GM18907 (cell line): ENCODE measurements around the gene PFKL.
"Not testable (repeated sequence)": the region's sequence is repeated elsewhere in the genome, so short reads cannot be mapped to it uniquely, and the experiment has no call there.

ENCODE experiments used
- ATAC-seq: cut with Tn5 transposase; IDR thresholded peaks from one replicate; pipeline ENCODE4 v1.9.1; 2021; ENCODE audit warnings: mild to moderate bottlenecking, moderate library complexity; ENCODE audit not compliant: unreplicated experiment

Gene PFKL

DNA sequence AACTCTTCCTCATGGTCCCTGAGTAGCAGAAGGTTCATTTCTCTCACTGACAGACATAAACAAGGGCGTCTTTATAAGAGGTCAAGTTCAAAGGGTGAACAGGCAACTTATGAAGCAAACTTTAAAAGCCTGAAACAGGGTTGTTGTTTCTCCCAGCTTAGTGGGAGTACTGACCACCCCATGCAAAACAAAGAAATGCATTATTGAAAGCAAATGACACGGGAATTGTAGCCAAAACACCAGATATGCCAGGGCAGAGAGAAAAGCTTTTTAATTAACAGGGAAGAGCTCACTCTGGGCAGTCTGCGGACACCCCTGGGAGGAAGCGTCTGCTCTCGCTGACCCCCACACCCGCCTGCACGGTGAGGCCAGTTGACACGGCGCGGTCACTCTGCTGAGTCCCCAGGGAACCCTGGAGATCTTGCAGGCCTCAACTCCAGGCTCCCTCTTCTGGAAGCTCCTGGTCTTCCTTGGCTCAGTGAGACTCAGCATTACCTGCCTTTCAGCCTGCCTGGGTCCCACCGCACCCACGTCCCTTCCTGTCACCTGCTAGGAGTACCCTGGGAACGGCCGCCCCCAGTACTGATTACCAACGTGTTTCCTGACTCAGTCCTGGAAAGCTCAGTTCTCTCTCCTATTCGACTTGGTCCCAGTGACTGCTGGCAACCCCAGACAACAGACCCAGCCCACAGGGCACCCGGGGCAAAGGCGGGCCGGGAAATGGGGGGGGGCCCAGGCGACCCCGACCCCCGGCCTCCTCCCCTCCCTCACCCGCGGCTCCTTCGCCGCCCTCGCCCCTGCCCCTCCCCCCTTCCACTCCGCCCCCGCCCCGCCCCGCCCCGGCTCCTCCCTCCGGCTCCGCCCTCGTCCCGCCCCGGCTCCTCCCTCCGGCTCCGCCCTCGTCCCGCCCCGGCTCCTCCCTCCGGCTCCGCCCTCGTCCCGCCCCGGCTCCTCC lies 38.4 kb downstream of the PFKL start:
- ATAC-seq = no peak

GRCh38 chr21:44338971-44339910 lies 39.4 kb downstream of the PFKL start, which contains the start of gene CFAP410:
TSS of gene CFAP410 (minus strand) at chr21:44339390. CDS start at chr21:44339194, 196 bp downstream.
- ATAC-seq = peak; percentile 81

- ATAC-seq = not testable (repeated sequence)
These were observed 42.0 kb downstream of the PFKL start for GRCh38 chr21:44341726-44342458.

DNA sequence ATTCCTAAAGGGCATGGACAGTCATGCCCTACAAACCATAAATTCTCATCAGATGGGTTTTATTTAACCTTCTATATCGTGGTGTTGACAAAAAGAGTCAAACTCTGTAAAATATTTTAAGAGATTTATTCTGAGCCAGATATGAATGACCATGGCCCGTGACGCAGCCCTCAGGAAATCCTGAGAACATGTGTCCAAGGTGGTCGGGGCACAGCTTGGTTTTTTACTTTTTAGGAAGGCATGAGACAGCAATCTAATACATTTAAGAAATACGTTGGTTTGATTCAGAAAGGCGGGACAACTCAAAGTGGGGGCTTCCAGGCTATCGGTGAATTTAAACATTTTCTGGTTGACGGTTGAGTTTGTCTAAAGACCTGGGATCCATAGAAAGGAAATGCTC lies 43.1 kb downstream of the PFKL start:
- ATAC-seq = not testable (repeated sequence)

- no peak for ATAC-seq
These were observed 44.8 kb downstream of the PFKL start for GRCh38 chr21:44344541-44345183.

DNA sequence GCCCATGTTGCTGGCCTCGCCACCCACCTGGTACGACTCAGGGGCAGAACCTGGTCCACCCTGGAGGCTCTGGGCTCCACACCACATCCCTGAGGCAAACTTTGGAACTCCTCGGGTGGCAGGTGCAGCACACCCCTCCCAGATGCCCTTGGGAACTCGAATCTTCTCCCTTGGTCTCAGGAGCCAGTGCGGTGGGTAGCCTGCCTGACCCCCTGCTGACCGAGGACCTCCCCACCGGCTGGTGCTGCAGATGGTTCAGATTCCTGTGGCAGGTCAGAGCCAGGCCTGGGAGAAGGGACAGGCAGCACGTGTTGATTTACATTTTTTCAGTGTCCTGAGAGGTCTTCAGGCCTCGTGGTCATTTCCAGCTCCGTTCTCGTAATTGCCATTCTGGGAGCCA lies 45.6 kb downstream of the PFKL start:
- ATAC-seq = no peak

- no peak for ATAC-seq
These were observed 48.1 kb downstream of the PFKL start for GRCh38 chr21:44347911-44348451.

- no peak for ATAC-seq
These were observed 49.0 kb downstream of the PFKL start for GRCh38 chr21:44348861-44349260.

DNA sequence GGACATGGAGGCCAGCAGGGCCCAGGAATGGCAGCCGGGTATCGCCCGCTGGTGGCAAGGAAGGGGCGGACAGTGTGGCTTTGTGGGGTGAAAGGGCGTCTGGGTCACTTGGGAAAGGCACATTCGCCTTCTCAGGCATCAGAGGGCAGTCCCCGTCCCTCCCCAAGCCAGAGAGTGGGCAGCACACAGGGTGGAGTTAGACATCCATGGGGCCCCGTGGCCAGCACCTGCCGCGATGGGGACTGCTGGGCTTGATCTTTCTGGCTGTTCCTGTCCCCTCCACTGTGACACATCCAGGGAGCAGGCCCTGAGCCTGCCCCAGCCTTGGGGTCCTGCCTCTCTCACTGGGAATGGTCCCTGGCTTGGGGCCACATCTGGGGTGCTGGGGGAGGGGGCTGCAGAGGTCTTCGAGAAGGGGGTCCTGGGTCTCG lies 49.6 kb downstream of the PFKL start:
- no peak for ATAC-seq

DNA sequence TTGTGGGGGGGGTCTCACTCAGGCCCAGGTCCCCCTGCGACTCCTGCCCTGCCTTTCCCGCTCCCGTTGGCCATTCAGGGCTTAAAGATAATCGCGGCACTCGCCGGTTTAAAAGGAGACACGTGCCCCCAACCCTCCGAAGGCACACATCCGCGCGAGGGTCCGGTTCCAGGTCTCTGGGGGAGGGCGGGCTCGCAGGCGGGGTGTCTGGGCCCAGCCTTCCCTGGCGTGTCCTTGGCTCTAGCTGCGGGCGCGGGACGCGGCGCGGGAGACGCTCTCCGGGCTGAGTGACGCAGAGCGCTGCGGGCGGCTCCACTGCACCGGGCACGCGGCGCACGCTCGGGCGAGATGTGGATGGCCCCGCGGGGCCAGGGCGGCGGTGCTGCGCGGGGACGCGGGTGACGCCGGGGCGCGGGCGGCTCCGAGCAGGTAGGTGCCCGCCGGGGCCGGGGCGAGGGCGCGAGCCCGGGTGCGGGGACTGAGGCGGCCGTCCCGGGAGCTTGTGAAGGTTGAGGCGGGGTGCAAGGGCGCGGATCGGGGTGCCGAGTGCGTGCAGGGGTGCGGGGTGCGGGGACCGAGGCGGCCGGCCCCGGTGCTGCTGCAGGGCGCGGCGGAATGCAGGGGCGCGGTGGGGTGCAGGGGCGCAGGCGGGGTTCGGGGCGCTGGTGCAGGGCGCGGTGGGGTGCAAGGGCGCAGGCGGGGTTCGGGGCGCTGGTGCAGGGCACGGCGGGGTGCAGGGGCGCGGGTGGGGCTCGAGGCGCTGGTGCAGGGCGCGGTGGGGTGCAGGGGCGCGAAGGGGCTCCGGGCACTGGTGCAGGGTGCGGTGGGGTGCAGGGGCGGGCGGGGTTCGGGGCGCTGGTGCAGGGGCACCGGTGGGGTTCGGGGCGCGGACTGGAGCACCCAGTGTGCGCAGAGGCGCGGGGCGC lies 50.3 kb downstream of the PFKL start:
- no peak for ATAC-seq

GRCh38 chr21:44350773-44351481 lies 51.1 kb downstream of the PFKL start:
- ATAC-seq = no peak

- no peak for ATAC-seq
These were observed 51.8 kb downstream of the PFKL start for GRCh38 chr21:44351535-44352252.

GRCh38 chr21:44352253-44352860 lies 52.5 kb downstream of the PFKL start:
- no peak for ATAC-seq

DNA sequence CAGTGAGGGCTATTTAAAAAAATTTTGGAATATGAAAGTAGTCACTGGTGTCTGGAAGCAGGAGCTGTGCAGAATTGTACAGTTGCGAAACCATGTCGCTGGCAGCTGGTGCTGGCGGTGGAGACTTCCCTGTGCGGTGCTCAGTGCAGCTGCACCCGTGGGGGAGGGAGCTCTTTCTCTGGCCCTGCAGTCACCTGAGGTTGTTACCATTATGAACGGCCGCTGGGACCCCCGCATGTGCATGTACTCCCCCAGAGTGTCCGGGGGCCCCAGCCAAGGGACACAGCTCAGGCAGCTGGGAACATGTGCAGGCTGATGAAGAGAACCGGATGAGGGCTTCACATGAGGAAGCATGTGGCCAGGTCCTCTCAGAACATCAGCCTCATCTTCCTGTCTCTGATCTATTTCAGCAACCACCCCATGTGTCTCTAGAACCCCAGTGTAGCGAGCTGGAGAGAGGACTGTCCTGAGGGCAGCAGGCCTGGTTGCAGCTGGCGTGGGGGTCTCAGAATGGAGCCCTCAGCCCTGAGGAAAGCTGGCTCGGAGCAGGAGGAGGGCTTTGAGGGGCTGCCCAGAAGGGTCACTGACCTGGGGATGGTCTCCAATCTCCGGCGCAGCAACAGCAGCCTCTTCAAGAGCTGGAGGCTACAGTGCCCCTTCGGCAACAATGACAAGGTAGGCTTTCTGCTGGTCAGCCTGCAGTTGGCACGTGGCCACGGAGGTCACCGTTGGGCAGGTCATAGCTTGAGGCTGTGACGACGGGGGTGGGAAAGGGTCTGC lies 53.5 kb downstream of the PFKL start, which contains the start of gene TRPM2:
TRPM2 (plus strand) TSS at position 431 of the 780 bp plus-strand sequence; CDS start at position 511, 80 bp downstream.
- ATAC-seq = peak; percentile 54

GRCh38 chr21:44354001-44354405 lies 54.1 kb downstream of the PFKL start:
- ATAC-seq = no peak
